CD14-positive monocyte (primary cell): ENCODE data around the gene RASAL3. TPM values are rescaled to one million over a fixed set of nuclear protein-coding genes. Genes with fewer than 3 reads are reported as not detected.

ENCODE experiments used
- DNase-seq, 3 donors: peaks; one replicate each; pipeline ENCODE4 v3.0.0-alpha.2; 2011 to 2022
- H2AFZ ChIP-seq: 2 replicates; pipeline ENCODE4 v1.6.0; 2012; ENCODE audit warnings: mild to moderate bottlenecking, low read depth, low read length, inconsistent platforms; ENCODE audit not compliant: insufficient read depth, poor library complexity, severe bottlenecking
- H3K27ac ChIP-seq, 2 donors: 1 replicate in 1 of 2; 2 replicates in 1 of 2; pipeline ENCODE4 v1.5.1; 2012 to 2013; ENCODE audit warnings: low read length in 2 of 2, control low read depth in 1 of 2, inconsistent platforms in 1 of 2, low read depth in 1 of 2, mild to moderate bottlenecking in 1 of 2
- H3K27me3 ChIP-seq, 2 donors: one replicate each; pipeline versions ENCODE4 v1.6.0 to v1.6.1; 2011 to 2013; ENCODE audit warnings: low read length in 2 of 2; ENCODE audit not compliant: control insufficient read depth in 2 of 2, insufficient read depth in 2 of 2
- H3K36me3 ChIP-seq, 2 donors: replicated peaks in 1 of 2; 1 replicate in 1 of 2; 2 replicates in 1 of 2; pipeline versions ENCODE4 v1.5.1 to v1.6.1; 2012 to 2013; ENCODE audit warnings: low read length in 2 of 2, control low read depth in 1 of 2, inconsistent platforms in 1 of 2, mild to moderate bottlenecking in 1 of 2; ENCODE audit not compliant: insufficient read depth in 2 of 2, control insufficient read depth in 1 of 2
- H3K4me1 ChIP-seq, 2 donors: 1 replicate in 1 of 2; 2 replicates in 1 of 2; pipeline versions ENCODE4 v1.5.1 to v1.6.1; 2012 to 2013; ENCODE audit warnings: low read length in 2 of 2, control low read depth in 1 of 2, inconsistent platforms in 1 of 2, mild to moderate bottlenecking in 1 of 2, moderate library complexity in 1 of 2; ENCODE audit not compliant: insufficient read depth in 2 of 2, control insufficient read depth in 1 of 2
- H3K4me2 ChIP-seq: replicated peaks from 2 replicates; pipeline ENCODE3; 2012; ENCODE audit warnings: low read length, moderate library complexity, mild to moderate bottlenecking; ENCODE audit not compliant: poor library complexity, severe bottlenecking; ENCODE audit errors: extremely low read depth
- H3K4me3 ChIP-seq, 3 experiments: fragments of 200-600 bp in 1 of 3; sonication (generic) in 1 of 3; replicated peaks in 1 of 3; 1 replicate in 2 of 3; 2 replicates in 1 of 3; pipeline ENCODE4 v1.5.1; 2011 to 2013; ENCODE audit warnings: low read length in 3 of 3, mild to moderate bottlenecking in 3 of 3, control low read depth in 2 of 3, low read depth in 2 of 3, inconsistent platforms in 1 of 3, moderate library complexity in 1 of 3
- H3K79me2 ChIP-seq: 2 replicates; pipeline ENCODE4 v1.6.0; 2012; ENCODE audit warnings: mild to moderate bottlenecking, control low read depth, inconsistent platforms, low read length, moderate library complexity; ENCODE audit not compliant: insufficient read depth
- H3K9ac ChIP-seq: 2 replicates; pipeline ENCODE4 v1.6.0; 2017; ENCODE audit warnings: low read length, mild to moderate bottlenecking; ENCODE audit not compliant: insufficient read depth, poor library complexity, severe bottlenecking
- H3K9me3 ChIP-seq, 2 donors: replicated peaks in 1 of 2; 1 replicate in 1 of 2; 2 replicates in 1 of 2; pipeline versions ENCODE4 v1.5.1 to v1.6.1; 2012 to 2013; ENCODE audit warnings: low read length in 2 of 2, control low read depth in 1 of 2; ENCODE audit not compliant: control insufficient read depth in 1 of 2, insufficient read depth in 1 of 2
- H4K20me1 ChIP-seq: 2 replicates; pipeline ENCODE4 v1.6.0; 2012; ENCODE audit warnings: mild to moderate bottlenecking, low read length, control low read depth, moderate library complexity; ENCODE audit not compliant: insufficient read depth
- H3K27ac Mint-ChIP-seq, 7 donors: one replicate each; pipeline ENCODE4 v1.8.0; 2020; ENCODE audit warnings: mild to moderate bottlenecking in 7 of 7, mixed read lengths in 7 of 7, moderate library complexity in 6 of 7, inconsistent platforms in 2 of 7
- H3K27me3 Mint-ChIP-seq, 3 donors: one replicate each; pipeline ENCODE4 v1.8.0; 2021 to 2022; ENCODE audit warnings: low read depth in 3 of 3, mild to moderate bottlenecking in 3 of 3, mixed read lengths in 3 of 3, moderate library complexity in 3 of 3, inconsistent platforms in 1 of 3
- H3K36me3 Mint-ChIP-seq, 2 donors: one replicate each; pipeline ENCODE4 v1.8.0; 2020; ENCODE audit warnings: mixed read lengths in 2 of 2, inconsistent platforms in 1 of 2, mild to moderate bottlenecking in 1 of 2
- H3K4me1 Mint-ChIP-seq: one replicate; pipeline ENCODE4 v1.8.0; 2020; ENCODE audit warnings: mild to moderate bottlenecking, mixed read lengths
- H3K4me3 Mint-ChIP-seq, 2 donors: one replicate each; pipeline ENCODE4 v1.8.0; 2020; ENCODE audit warnings: mild to moderate bottlenecking in 2 of 2, mixed read lengths in 2 of 2, moderate library complexity in 1 of 2
- H3K9me3 Mint-ChIP-seq, 7 donors: one replicate each; pipeline ENCODE4 v1.8.0; 2020 to 2022; ENCODE audit warnings: mixed read lengths in 7 of 7, mild to moderate bottlenecking in 6 of 7, moderate library complexity in 6 of 7, inconsistent platforms in 2 of 7
- WGBS: methylation state at CpG from one replicate; pipeline ENCODE4 v1.1.5; 2013; ENCODE audit warnings: missing lambda C conversion rate; ENCODE audit not compliant: insufficient coverage; 5-methylcytosine and 5-hydroxymethylcytosine counted together
- intact Hi-C, 2 donors: fragments of 100-400 bp; cut with micrococcal nuclease; formaldehyde crosslinking; loops; one replicate each; pipeline versions ENCODE4 v1.15.0 to v1.15.1; 2023
- polyA plus RNA-seq, 3 donors: library from polyadenylated mRNA; depleted of rRNA in 1 of 3; unstranded in 2 of 3; stranded (reverse) in 1 of 3; fragments of 300-500 nt in 2 of 3; fragments of >200 nt in 1 of 3; fragmentation: Illumina TruSeq in 2 of 3; gene quantifications; 1 replicate in 2 of 3; 2 replicates in 1 of 3; pipeline ENCODE4 v1.2.3, GENCODE V29; 2012 to 2021
- TF ChIP-seq, protein P1 (sequence below): fragments of 200-600 bp; IDR thresholded peaks from one replicate; pipeline ENCODE4 v1.8.0; 2022; ENCODE audit warnings: antibody characterized with exemption, mild to moderate bottlenecking

The RASAL3 gene
- polyA plus RNA-seq, 3 donors = 4.5 to 45.4 (median 13.6) TPM

DNA sequence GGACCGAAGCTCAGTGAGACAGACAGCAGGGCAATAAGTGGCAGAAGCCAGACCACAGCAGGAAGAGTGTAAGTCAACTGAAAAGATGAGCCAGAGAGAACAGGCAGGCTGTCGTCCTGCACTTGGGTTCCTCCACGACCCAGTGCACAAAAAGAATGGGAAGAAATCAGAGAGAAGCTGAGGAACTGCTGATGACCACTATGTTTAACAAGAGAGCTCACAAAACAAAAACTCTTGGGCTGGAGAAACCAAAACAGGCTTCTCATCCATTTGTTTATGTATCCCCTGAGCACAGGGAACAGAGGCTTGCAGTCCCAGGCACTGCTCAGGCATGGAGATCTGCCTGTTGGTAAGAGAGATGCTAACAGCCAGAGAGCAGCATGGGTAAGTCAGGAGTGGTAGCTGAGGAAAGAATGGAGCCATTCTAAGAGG lies 59.5 kb downstream of the RASAL3 start:
- WGBS = 61% methylated on average over 2 of the region's 3 CpGs
- Histone ChIP-seq H4K20me1 (peaks cover 99% of the 10 kb centered on the region), H3K27ac (no peak overlapping the region), H3K4me3 (no peak overlapping the region), H3K79me2 (peaks cover 86% of the 10 kb centered on the region), H3K27me3 (no peaks in the 10 kb centered on the region), H3K4me2 (no peak overlapping the region), H3K9ac (no peak overlapping the region), H3K9me3 (no peaks in the 10 kb centered on the region), H2AFZ (no peak overlapping the region), H3K4me1 (no peaks in the 10 kb centered on the region), H3K36me3 (peaks cover 67 to 95% of the 10 kb centered on the region in 2 donors)
- peaks cover 0 to 1% (median 0%) of the 10 kb centered on the region in 7 donors for H3K9me3 Mint-ChIP-seq
- intact Hi-C loops = no loop called here
- no peak overlapping the region for H3K4me3 Mint-ChIP-seq
- TF ChIP-seq, protein P1, sequence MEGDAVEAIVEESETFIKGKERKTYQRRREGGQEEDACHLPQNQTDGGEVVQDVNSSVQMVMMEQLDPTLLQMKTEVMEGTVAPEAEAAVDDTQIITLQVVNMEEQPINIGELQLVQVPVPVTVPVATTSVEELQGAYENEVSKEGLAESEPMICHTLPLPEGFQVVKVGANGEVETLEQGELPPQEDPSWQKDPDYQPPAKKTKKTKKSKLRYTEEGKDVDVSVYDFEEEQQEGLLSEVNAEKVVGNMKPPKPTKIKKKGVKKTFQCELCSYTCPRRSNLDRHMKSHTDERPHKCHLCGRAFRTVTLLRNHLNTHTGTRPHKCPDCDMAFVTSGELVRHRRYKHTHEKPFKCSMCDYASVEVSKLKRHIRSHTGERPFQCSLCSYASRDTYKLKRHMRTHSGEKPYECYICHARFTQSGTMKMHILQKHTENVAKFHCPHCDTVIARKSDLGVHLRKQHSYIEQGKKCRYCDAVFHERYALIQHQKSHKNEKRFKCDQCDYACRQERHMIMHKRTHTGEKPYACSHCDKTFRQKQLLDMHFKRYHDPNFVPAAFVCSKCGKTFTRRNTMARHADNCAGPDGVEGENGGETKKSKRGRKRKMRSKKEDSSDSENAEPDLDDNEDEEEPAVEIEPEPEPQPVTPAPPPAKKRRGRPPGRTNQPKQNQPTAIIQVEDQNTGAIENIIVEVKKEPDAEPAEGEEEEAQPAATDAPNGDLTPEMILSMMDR = no peak
- no peak for DNase-seq
- H3K27ac Mint-ChIP-seq = peak overlapping the region in 2 of 7 donors; percentile 13 to 65
- H3K4me1 Mint-ChIP-seq = peaks cover 3% of the 10 kb centered on the region
- no peaks in the 10 kb centered on the region for H3K27me3 Mint-ChIP-seq
- peaks cover 52 to 81% of the 10 kb centered on the region in 2 donors for H3K36me3 Mint-ChIP-seq

DNA sequence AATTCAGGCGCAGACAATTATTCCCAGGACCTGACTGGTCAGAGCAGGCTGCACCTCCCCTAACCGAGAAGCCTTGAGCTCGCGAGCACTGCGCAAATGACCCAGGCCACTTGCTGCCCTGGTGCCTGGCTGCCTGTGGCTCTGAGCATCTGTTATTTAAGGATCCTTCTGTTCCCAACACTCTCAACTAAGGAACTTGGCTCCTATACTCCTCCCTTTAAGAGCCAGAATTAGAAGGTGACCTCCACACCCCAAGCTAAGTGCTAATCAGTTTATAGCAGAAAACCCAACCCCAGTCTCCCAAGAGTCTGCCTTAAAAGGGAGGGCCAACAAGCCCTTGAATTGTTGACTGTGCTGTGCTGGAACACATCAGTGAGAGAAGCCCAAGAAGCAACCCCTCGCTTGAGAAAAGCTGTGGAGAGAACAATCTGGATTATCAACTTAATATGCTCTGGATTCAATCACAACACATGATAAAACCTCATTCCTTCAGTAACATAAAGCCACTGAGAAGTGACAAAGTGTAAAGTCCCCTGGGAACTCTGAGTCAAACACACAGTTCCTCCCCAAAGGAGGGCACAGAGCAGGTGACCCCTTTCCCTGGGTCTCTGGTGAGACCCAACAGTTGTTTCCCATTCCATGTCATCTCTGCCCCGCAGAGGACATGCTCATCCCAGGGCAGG lies 60.1 kb downstream of the RASAL3 start:
- Histone ChIP-seq H3K9me3 (no peaks in the 10 kb centered on the region), H3K9ac (no peak overlapping the region), H3K4me1 (no peaks in the 10 kb centered on the region), H4K20me1 (peaks cover 95% of the 10 kb centered on the region), H3K27ac (no peak overlapping the region), H3K27me3 (no peaks in the 10 kb centered on the region), H2AFZ (no peak overlapping the region), H3K4me3 (no peak overlapping the region), H3K4me2 (no peak overlapping the region), H3K79me2 (peaks cover 81% of the 10 kb centered on the region), H3K36me3 (peaks cover 68 to 95% of the 10 kb centered on the region in 2 donors)
- Mint-ChIP-seq H3K27me3 (no peaks in the 10 kb centered on the region), H3K36me3 (peaks cover 53 to 81% of the 10 kb centered on the region in 2 donors), H3K4me3 (no peak overlapping the region), H3K27ac (peak overlapping the region in 3 of 7 donors; percentile 13 to 65 (median 36)), H3K9me3 (peaks cover 0 to 1% (median 0%) of the 10 kb centered on the region in 7 donors), H3K4me1 (peaks cover 3% of the 10 kb centered on the region)
- TF ChIP-seq, protein P1 = no peak
- intact Hi-C loops = no loop called here
- 93% methylated on average over 6 of the region's 7 CpGs for WGBS
- DNase-seq = no peak
